Measurements from ENCODE around the gene MCTP1.

GRCh38 chr5:95241161-95241560 lies 43.7 kb downstream of the MCTP1 start:
- no peak for TF ChIP-seq GATAD1 (CRISPR knock-in tag; IDR thresholded peaks at IDR 0.05)
- no peak for TF ChIP-seq ZNF747 (CRISPR knock-in tag; IDR thresholded peaks at IDR 0.05; ENCODE audit: borderline replicate concordance)
- no peak for TF ChIP-seq ELK4 (CRISPR knock-in tag; IDR thresholded peaks at IDR 0.05; ENCODE audit: borderline replicate concordance)
- no peak for TF ChIP-seq ZNF83 (CRISPR knock-in tag; IDR thresholded peaks at IDR 0.05; ENCODE audit: borderline replicate concordance)
- TF ChIP-seq ZNF704 (CRISPR knock-in tag; IDR thresholded peaks at IDR 0.05; ENCODE audit: borderline replicate concordance), result no peak
- TF ChIP-seq JUND (CRISPR knock-in tag; IDR thresholded peaks at IDR 0.05), result no peak
- TF ChIP-seq ZNF318 (CRISPR knock-in tag; IDR thresholded peaks at IDR 0.05), result no peak
- TF ChIP-seq ZBTB4 (CRISPR knock-in tag; IDR thresholded peaks at IDR 0.05; ENCODE audit: borderline replicate concordance), result no peak
- no peak for TF ChIP-seq ZBTB7A (CRISPR knock-in tag; IDR thresholded peaks at IDR 0.05)
- no peak for TF ChIP-seq POLR2A (IDR thresholded peaks at IDR 0.05; ENCODE audit: insufficient read depth in 1 of 2, low read depth in 2 of 2, low read length in 2 of 2)
- TF ChIP-seq ZNF18 (CRISPR knock-in tag; IDR thresholded peaks at IDR 0.05; ENCODE audit: insufficient replicate concordance), result no peak
- no peak for TF ChIP-seq ZSCAN9 (CRISPR knock-in tag; IDR thresholded peaks at IDR 0.05; ENCODE audit: borderline replicate concordance)
- no peak for TF ChIP-seq TCF12 (IDR thresholded peaks at IDR 0.05)
- TF ChIP-seq TCF12 (CRISPR knock-in tag; IDR thresholded peaks at IDR 0.05), result no peak
- no peak for TF ChIP-seq GABPA (IDR thresholded peaks at IDR 0.05; ENCODE audit: low read depth, low read length)
- TF ChIP-seq GABPA (CRISPR knock-in tag; IDR thresholded peaks at IDR 0.05; ENCODE audit: low read depth), result no peak
